Upper lobe of left lung (tissue), 4 donors: ENCODE results near the gene MAP1LC3A.

Source experiments
- CTCF ChIP-seq, 6 experiments: fragments of 450-650 bp in 4 of 6; fragments of 200-600 bp in 2 of 6; sonication (generic) in 2 of 6; IDR thresholded peaks; one replicate each; pipeline ENCODE4 v1.5.1; 2016 to 2019; ENCODE audit warnings: antibody characterized with exemption in 6 of 6
- POLR2A ChIP-seq, 4 donors: fragments of 450-650 bp; IDR thresholded peaks; one replicate each; pipeline ENCODE4 v1.5.1; 2016 to 2017; ENCODE audit warnings: antibody characterized with exemption in 4 of 4, mild to moderate bottlenecking in 2 of 4

- TF ChIP-seq POLR2A (IDR thresholded peaks at IDR 0.05) = no peak
- TF ChIP-seq CTCF (IDR thresholded peaks at IDR 0.05) = no peak
These were observed 26.5 kb downstream of the MAP1LC3A start for GRCh38 chr20:34585019-34585418.
